Measurements from ENCODE around the gene SPARC. TPM values are rescaled to one million over a fixed set of nuclear protein-coding genes. Genes with fewer than 3 reads are reported as not detected.

Gene SPARC
- total RNA-seq, 4 donors from 2014 or later = 194 to 521 (median 352) TPM

DNA sequence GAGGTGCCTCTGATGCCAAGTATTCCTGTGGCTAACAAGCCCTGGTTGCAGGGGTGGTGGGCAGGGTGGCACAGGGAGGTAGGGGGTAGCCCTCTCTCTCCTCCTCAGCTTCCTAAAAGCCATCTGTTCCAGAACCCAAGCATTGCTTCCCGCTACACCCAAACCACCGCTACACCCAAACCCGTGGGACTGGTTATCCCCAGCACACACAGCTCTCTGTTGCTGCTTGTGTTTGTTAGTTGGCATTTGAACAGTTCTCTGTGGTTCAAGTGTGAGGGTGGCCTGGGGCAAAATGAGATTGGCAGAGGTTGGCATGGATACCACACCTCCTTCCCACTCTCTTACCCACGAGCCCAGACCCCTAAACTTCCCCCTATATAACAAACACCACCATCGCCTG is 40.4 kb downstream of the SPARC start:
- Histone ChIP-seq H3K27me3 (no peaks in the 10 kb centered on the region), H3K27ac (no peak overlapping the region), H3K4me1 (no peaks in the 10 kb centered on the region), H3K4me3 (no peak overlapping the region), H3K36me3 (no peaks in the 10 kb centered on the region), H3K9me3 (no peaks in the 10 kb centered on the region)
- WGBS, 2 donors (ENCODE audit: low coverage in 1 of 2) = 82% methylated on average over 5 of the region's 5 CpGs; no CpG with 5 or more reads in 1 of the 2 donors
- TF ChIP-seq EP300 (IDR thresholded peaks at IDR 0.05) (no peak), POLR2A (IDR thresholded peaks at IDR 0.05) (no peak), CTCF (IDR thresholded peaks at IDR 0.05) (no peak)
- no peak for ATAC-seq

DNA sequence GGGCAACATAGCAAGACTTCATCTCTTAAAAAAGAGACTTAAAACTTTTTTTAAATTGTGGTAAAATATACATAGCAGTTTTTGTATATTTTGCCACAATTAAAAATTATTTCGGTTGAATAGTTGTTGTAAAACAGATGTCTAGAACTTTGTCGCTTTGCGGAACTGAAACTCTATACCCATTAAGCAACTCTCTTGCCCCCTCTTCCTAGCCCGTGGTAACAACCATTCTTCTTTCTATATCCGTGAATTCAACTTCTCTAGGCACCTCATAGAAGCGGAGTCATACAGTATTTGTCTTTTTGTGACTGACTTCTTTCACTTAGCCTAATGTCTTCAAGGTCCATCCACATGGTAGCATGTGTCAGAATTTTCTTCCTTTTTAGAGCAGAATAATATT is 43.3 kb downstream of the SPARC start:
- no peaks in the 10 kb centered on the region for H3K4me1 ChIP-seq
- 85 to 86% methylated on average over 2 to 6 of the region's 6 CpGs for WGBS, 2 donors (ENCODE audit: low coverage in 1 of 2)
- no peaks in the 10 kb centered on the region for H3K9me3 ChIP-seq
- no peak for ATAC-seq
- H3K27ac ChIP-seq = no peak overlapping the region
- H3K27me3 ChIP-seq = no peaks in the 10 kb centered on the region
- no peak overlapping the region for H3K4me3 ChIP-seq
- TF ChIP-seq POLR2AphosphoS5 (IDR thresholded peaks at IDR 0.05) = no peak
- TF ChIP-seq CTCF (IDR thresholded peaks at IDR 0.05) = no peak
- no peak for TF ChIP-seq POLR2A (IDR thresholded peaks at IDR 0.05)
- TF ChIP-seq EP300 (IDR thresholded peaks at IDR 0.05) = no peak
- no peaks in the 10 kb centered on the region for H3K36me3 ChIP-seq

GRCh38 chr5:151642472-151643140 is 44.1 kb downstream of the SPARC start:
- Histone ChIP-seq H3K27me3 (no peaks in the 10 kb centered on the region), H3K27ac (no peak overlapping the region), H3K36me3 (no peaks in the 10 kb centered on the region), H3K4me1 (no peaks in the 10 kb centered on the region), H3K9me3 (no peaks in the 10 kb centered on the region), H3K4me3 (no peak overlapping the region)
- TF ChIP-seq POLR2AphosphoS5 (IDR thresholded peaks at IDR 0.05) = no peak
- TF ChIP-seq CTCF (IDR thresholded peaks at IDR 0.05) = no peak
- no peak for TF ChIP-seq POLR2A (IDR thresholded peaks at IDR 0.05)
- no peak for TF ChIP-seq EP300 (IDR thresholded peaks at IDR 0.05)
- 67 to 70% methylated on average over 1 to 2 of the region's 3 CpGs for WGBS, 2 donors (ENCODE audit: low coverage in 1 of 2)
- no peak for ATAC-seq

DNA sequence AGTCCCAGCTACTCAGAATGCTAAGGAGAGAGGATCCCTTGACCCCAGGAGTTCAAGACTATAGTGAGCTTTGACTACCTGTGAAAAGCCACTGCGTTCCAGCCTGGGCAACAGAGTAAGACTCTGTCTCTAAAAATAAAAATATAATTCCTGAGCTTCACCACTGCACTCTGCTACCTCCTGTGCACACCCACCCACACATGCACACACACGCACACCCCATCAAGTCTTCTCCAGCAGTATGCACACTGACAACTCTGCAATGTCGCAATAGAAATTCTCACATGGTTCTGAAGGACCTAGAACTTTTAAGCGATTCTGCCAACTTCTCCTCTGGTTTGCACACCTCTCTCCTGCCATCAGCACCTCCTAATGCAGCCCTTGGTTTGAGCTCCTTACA is 48.1 kb downstream of the SPARC start:
- no peak overlapping the region for H3K27ac ChIP-seq
- TF ChIP-seq POLR2A (IDR thresholded peaks at IDR 0.05) (no peak), POLR2AphosphoS5 (IDR thresholded peaks at IDR 0.05) (no peak), EP300 (IDR thresholded peaks at IDR 0.05) (no peak), CTCF (IDR thresholded peaks at IDR 0.05) (no peak)
- no peaks in the 10 kb centered on the region for H3K4me1 ChIP-seq
- WGBS, 2 donors (ENCODE audit: low coverage in 1 of 2) = 87 to 100% methylated on average over 1 to 4 of the region's 4 CpGs
- H3K36me3 ChIP-seq = no peaks in the 10 kb centered on the region
- H3K9me3 ChIP-seq = no peaks in the 10 kb centered on the region
- no peak overlapping the region for H3K4me3 ChIP-seq
- H3K27me3 ChIP-seq = peaks cover 19% of the 10 kb centered on the region
- no peak for ATAC-seq

GRCh38 chr5:151637676-151638075 is 49.0 kb downstream of the SPARC start:
- H3K9me3 ChIP-seq = no peaks in the 10 kb centered on the region
- no peak for ATAC-seq
- no peak overlapping the region for H3K4me3 ChIP-seq
- H3K36me3 ChIP-seq = no peaks in the 10 kb centered on the region
- H3K27ac ChIP-seq = no peak overlapping the region
- no peak for TF ChIP-seq POLR2A (IDR thresholded peaks at IDR 0.05)
- no peak for TF ChIP-seq CTCF (IDR thresholded peaks at IDR 0.05)
- TF ChIP-seq POLR2AphosphoS5 (IDR thresholded peaks at IDR 0.05) = no peak
- no peak for TF ChIP-seq EP300 (IDR thresholded peaks at IDR 0.05)
- H3K4me1 ChIP-seq = no peaks in the 10 kb centered on the region
- peaks cover 27% of the 10 kb centered on the region for H3K27me3 ChIP-seq
- 62 to 72% methylated on average over 3 to 5 of the region's 5 CpGs for WGBS, 2 donors (ENCODE audit: low coverage in 1 of 2)
